Endothelial cell of hepatic sinusoid (primary cell): Measurements from ENCODE around the gene IPPK.

ENCODE experiments used
- in situ Hi-C: cut with HindIII; loops from 2 replicates; pipeline ENCODE4 v1.10.0; 2017; ENCODE audit warnings: low sequenced_read_pairs

Gene IPPK

GRCh38 chr9:92616655-92617111 lies 53.2 kb downstream of the IPPK start:
- in situ Hi-C loops: no loop called here

- in situ Hi-C loops: no loop called here
These were observed 53.7 kb downstream of the IPPK start for GRCh38 chr9:92616199-92616641.

- in situ Hi-C loops: no loop called here
These were observed 54.1 kb downstream of the IPPK start for GRCh38 chr9:92615790-92616189.

GRCh38 chr9:92614763-92615461 lies 55.0 kb downstream of the IPPK start:
- in situ Hi-C loops: no loop called here

GRCh38 chr9:92614123-92614510 lies 55.8 kb downstream of the IPPK start:
- in situ Hi-C loops: no loop called here

DNA sequence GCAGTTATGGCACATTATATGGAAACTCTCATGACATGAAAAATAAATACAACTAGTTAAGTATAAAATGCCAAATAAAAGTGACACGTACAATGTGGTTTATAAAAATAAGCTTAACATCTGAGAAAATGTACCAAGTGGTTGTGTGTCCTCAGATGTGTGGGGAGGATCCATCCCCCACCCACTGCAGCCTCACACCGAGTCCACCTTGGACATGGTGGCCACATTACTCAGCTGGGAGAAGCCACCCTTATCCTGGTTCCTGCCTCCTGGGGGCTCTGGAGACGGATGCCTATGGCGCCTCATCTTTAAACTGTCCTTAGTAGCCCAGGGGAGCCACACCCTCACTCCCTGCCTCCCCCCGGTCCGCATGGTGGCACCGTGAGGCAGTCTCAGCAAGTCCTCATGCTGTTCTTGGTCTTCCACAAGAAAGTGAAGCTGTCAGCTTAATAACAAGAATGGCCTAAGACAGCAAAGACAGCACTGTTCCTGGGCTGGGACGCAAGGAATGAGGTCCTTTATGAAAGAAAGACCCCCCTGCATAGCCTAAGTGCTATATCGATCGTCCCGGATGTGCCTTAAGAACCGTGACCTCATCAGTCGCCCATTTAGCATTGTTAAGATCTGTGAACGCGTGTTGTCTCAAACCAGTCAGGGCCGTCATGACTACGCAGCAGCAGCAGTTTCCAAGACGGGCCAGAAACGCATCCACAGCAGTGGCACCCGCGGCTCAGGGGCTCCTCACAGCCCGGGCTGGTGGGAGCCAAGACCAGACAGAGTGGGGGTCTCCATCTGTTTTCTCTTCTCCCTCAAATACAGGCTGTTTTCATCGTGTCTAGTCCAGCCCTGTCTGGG lies 56.4 kb downstream of the IPPK start:
- in situ Hi-C loops: no loop called here

GRCh38 chr9:92612816-92613215 lies 57.1 kb downstream of the IPPK start:
- in situ Hi-C loops: no loop called here

DNA sequence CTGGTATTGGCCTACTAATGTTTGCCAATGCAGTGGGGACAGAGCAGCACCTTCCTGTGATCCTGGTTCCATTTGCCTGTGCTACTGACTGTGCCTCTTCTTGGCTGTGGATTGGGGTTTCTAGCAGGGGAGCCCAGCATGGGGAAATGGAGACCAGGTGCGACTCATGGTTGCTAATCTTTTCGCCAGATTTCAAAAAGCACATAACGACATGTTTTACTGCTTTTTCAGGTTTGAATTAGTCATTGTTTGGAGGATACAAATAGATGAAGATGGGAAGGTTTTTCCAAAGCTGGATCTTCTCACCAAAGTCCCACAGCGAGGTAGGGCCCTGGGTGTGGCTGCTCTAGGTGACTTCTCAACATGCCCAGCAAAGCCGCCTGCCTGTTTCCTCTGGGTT lies 57.6 kb downstream of the IPPK start:
- in situ Hi-C loops: no loop called here

DNA sequence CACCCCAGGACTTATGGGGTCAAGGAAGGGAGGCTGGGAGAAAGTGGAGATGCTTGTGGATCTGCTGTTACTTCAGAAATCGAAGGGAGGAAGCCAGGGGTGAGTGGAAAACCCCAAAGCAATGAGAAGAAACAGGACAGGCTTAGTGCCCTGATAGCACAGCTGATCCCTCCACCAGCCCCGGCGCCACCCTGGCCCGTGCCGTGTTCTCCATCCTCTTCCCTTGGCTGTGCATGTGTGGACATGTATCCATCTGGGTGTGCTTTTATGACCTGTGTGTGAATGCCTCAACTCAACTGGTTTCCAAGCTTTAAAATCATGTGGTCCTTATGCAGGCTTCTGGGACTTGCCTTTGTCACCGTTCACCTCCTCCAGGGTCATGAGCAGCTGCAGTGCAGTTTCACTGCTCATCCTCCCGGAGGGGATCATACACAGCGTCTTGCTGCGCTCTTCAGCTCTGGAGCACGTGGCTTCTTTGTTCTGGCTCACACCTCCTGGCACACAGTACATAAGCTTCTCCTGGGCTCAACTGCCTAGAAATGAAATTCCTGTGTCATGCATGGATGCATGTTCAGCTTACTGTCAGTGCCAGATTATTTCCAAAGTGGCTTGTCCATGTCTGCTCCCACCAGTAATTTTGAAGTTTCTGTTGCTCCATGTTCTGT lies 58.2 kb downstream of the IPPK start:
- in situ Hi-C loops: no loop called here

GRCh38 chr9:92610470-92611420 lies 59.2 kb downstream of the IPPK start:
- in situ Hi-C loops: no loop called here

- in situ Hi-C loops: no loop called here
These were observed 61.0 kb downstream of the IPPK start for GRCh38 chr9:92608909-92609445.

DNA sequence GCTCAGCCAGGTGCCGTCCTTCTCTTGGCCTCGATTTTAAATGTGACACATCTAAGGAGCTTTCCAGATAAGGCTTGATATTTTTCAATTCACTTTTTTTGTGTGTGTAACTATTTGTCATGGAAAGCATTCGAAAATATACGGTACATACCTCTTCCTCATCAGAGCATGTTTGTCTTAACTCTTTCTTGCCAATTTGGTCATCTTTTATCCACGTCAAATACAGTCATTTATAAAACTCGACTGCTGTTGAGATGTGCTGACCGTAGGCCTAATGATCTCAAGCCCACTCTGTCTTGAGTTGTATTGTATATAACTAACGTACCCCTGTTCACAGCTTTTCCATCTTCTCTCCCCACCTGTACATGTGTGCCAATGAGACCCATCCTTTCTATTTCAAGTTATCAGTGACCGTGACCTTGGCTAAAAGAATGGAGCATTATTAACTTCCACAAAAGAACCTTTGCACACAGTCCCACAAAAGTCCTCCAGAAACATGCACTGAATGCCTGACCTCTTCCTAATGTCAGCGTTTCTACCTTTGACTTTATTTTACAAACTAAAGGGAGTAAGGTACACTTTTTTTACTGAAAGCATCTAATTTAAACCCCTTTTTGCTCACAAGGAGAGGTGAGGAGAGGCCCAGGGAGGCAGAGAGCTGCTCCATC lies 61.6 kb downstream of the IPPK start:
- in situ Hi-C loops: no loop called here

DNA sequence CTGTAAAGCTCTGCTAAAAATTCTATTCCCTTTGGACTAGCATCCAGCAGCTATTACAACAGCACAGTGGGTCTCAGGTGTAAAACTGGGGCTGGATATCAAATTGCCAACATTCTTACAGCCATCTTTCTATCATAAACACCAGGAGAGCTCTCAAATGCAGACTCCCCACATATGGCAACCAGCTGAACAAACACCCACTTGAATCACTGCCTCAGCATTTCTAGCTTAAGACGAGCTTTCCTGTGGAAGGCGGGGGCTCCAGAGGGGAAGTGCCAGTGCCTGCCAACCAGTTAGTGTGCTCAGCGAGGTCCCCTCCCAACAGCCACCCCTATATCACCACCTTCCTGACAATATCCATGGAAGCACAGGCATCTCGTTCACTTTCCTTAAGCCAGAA lies 62.2 kb downstream of the IPPK start:
- in situ Hi-C loops: no loop called here

- in situ Hi-C loops: no loop called here
These were observed 62.8 kb downstream of the IPPK start for GRCh38 chr9:92607088-92607487.

GRCh38 chr9:92605224-92605623 lies 64.7 kb downstream of the IPPK start:
- in situ Hi-C loops: no loop called here

DNA sequence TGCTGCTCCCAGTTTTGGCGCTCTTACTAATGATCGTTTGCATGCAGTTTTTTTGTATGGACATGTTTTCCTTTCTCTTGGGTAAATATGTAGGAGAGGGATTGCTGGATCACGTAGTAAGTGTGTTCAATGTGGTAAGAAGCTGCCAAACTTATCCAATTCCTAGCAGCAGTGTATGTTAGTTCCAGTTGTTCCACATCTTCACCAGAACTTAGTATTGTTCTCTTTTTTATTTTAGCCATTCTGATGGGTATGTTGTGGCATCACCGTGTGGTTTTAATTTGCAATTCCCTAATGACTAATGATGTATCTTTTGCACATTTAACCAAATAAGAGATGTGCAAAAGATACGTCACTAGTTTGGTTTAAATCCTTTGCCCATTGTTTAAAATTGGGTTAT lies 65.9 kb downstream of the IPPK start:
- in situ Hi-C loops: no loop called here

- in situ Hi-C loops: no loop called here
These were observed 66.8 kb downstream of the IPPK start for GRCh38 chr9:92603100-92603499.

DNA sequence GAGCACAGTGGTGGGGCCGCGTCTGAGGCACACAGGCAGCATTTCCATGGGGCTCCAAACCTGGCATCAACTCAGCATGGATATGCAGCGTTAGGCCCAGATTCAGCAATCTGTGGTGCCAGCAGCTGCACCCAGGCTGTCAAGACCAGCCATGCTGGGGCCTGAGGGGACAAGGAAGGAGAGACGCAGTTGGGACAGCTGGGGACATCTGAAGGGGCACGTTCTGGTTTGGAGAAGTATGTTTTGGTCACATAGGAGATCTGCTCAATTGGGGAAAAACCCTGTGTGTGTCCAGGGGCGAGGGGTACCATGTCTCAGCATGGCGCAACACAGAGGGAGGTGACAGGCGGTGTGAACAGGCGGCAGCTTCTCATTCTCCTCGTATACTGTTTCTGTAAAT lies 67.5 kb downstream of the IPPK start:
- in situ Hi-C loops: no loop called here

DNA sequence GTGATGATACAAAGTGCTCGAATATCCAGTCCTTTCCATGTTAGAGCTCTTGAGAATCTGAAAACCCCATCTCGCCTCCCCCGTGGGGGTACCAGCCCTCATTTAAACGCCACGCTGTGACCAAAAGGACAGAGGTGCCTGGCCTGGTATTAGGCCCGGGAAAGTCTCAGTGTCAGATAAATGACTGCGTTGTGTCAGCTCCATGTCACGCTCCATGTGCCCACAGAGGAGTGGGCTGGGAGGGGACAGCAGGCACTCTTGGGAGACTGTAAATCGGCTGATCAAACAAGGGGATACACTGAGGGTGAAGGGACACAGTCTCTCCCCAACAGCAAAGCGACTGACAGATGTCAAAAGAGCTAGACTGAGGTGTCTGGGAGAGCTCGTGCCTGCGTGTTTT lies 68.5 kb downstream of the IPPK start:
- in situ Hi-C loops: no loop called here
